Measurements from ENCODE around the gene RABL6. TPM values are rescaled to one million over a fixed set of nuclear protein-coding genes. Genes with fewer than 3 reads are reported as not detected.
"Not testable (repeated sequence)": the region's sequence is repeated elsewhere in the genome, so short reads cannot be mapped to it uniquely, and the experiment has no call there.

The RABL6 gene
- total and polyA plus RNA-seq, 2 experiments from 2014 or later, result 101 to 153 TPM

- Histone ChIP-seq H3K4me1 (ENCODE audit: low read depth) (peaks cover 5% of the 10 kb centered on the region), H3K9me3 (ENCODE audit: low read depth) (no peaks in the 10 kb centered on the region), H3K4me3 (no peak overlapping the region), H3K27ac (no peak overlapping the region), H3K27me3 (no peaks in the 10 kb centered on the region), H3K36me3 (peaks cover 14% of the 10 kb centered on the region)
- DNase-seq (ENCODE audit: low read depth in 1 of 2, low spot score in 1 of 2), result no peak
- no peak for TF ChIP-seq CTCF (IDR thresholded peaks at IDR 0.05; ENCODE audit: low read depth, low read length)
Measured at GRCh38 chr9:136867480-136867879, 59.7 kb downstream of the RABL6 start.

GRCh38 chr9:136867917-136868316 is 60.2 kb downstream of the RABL6 start:
- peaks cover 10% of the 10 kb centered on the region for H3K36me3 ChIP-seq
- H3K27ac ChIP-seq, result no peak overlapping the region
- no peak overlapping the region for H3K4me3 ChIP-seq
- DNase-seq (ENCODE audit: low read depth in 1 of 2, low spot score in 1 of 2), result no peak
- no peak for TF ChIP-seq CTCF (IDR thresholded peaks at IDR 0.05; ENCODE audit: low read depth, low read length)
- H3K9me3 ChIP-seq (ENCODE audit: low read depth), result no peaks in the 10 kb centered on the region
- H3K4me1 ChIP-seq (ENCODE audit: low read depth), result peaks cover 5% of the 10 kb centered on the region
- H3K27me3 ChIP-seq, result no peaks in the 10 kb centered on the region

DNA sequence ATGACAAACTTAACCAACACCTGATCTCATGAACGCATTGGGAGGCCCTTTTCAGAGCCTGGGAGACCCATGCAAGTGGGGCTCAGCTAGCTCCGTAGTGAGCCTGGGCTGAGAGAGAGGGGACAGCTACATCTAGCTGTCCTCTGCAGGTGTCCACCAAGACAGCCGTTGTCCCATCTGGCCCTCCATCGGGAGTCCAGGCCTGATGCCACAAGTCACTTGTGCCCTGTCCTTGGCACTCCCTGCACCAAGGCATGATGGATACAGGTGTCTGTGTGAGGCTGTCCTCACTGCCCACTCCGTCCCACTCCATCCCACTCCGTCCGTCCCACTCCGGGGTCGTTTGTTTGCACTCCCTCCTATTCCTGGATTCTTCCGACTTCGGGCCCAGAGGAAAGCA is 60.9 kb downstream of the RABL6 start:
- TF ChIP-seq CTCF (IDR thresholded peaks at IDR 0.05; ENCODE audit: low read depth, low read length), result no peak
- Histone ChIP-seq H3K9me3 (ENCODE audit: low read depth) (no peaks in the 10 kb centered on the region), H3K27me3 (no peaks in the 10 kb centered on the region), H3K4me3 (no peak overlapping the region), H3K4me1 (ENCODE audit: low read depth) (peaks cover 5% of the 10 kb centered on the region), H3K36me3 (peaks cover 3% of the 10 kb centered on the region), H3K27ac (no peak overlapping the region)
- DNase-seq (ENCODE audit: low read depth in 1 of 2, low spot score in 1 of 2), result no peak

DNA sequence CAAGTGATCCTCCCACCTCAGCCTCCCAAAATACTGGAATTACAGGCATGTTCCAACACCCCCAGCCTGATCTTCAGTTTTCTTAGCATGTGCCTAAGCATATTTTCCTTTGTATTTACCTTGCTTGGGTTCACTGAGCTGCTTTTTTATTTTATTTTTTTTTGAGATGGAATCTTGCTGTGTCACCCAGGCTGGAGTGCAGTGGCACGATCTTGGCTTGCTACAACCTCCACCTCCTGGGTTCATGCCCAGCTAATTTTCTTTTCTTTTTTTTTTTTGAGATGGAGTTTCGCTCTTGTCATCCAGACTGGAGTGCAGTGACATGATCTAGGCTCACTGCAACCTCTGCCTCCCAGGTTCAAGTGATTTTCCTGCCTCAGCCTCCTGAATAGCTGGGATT is 61.9 kb downstream of the RABL6 start:
- not testable (repeated sequence) for H3K36me3 ChIP-seq; DNase-seq (ENCODE audit: low read depth in 1 of 2, low spot score in 1 of 2); H3K4me3 ChIP-seq; H3K9me3 ChIP-seq (ENCODE audit: low read depth); H3K27ac ChIP-seq; H3K27me3 ChIP-seq; H3K4me1 ChIP-seq (ENCODE audit: low read depth)

- Histone ChIP-seq H3K9me3 (ENCODE audit: low read depth) (no peaks in the 10 kb centered on the region), H3K36me3 (no peaks in the 10 kb centered on the region), H3K4me3 (no peak overlapping the region), H3K27me3 (no peaks in the 10 kb centered on the region), H3K27ac (no peak overlapping the region), H3K4me1 (ENCODE audit: low read depth) (no peaks in the 10 kb centered on the region)
- TF ChIP-seq CTCF (IDR thresholded peaks at IDR 0.05; ENCODE audit: low read depth, low read length), result no peak
- no peak for DNase-seq (ENCODE audit: low read depth in 1 of 2, low spot score in 1 of 2)
Measured at GRCh38 chr9:136875155-136875554, 67.4 kb downstream of the RABL6 start.

- no peak for DNase-seq (ENCODE audit: low read depth in 1 of 2, low spot score in 1 of 2)
- H3K36me3 ChIP-seq, result no peaks in the 10 kb centered on the region
- no peaks in the 10 kb centered on the region for H3K27me3 ChIP-seq
- H3K9me3 ChIP-seq (ENCODE audit: low read depth), result no peaks in the 10 kb centered on the region
- no peak overlapping the region for H3K4me3 ChIP-seq
- TF ChIP-seq CTCF (IDR thresholded peaks at IDR 0.05; ENCODE audit: low read depth, low read length), result no peak
- H3K4me1 ChIP-seq (ENCODE audit: low read depth), result no peaks in the 10 kb centered on the region
- no peak overlapping the region for H3K27ac ChIP-seq
Measured at GRCh38 chr9:136876476-136876875, 68.7 kb downstream of the RABL6 start.
